ENCODE measurements around the gene TMEM9B. TPM values are rescaled to one million over a fixed set of nuclear protein-coding genes. Genes with fewer than 3 reads are reported as not detected.

The TMEM9B gene
- total and polyA plus RNA-seq, 9 of the 15 experiments (the other 6 are each of a cell fraction or from before 2014, with no cell fraction given): 7.7 to 20.0 (median 14.0) TPM

- TF ChIP-seq, protein P1, sequence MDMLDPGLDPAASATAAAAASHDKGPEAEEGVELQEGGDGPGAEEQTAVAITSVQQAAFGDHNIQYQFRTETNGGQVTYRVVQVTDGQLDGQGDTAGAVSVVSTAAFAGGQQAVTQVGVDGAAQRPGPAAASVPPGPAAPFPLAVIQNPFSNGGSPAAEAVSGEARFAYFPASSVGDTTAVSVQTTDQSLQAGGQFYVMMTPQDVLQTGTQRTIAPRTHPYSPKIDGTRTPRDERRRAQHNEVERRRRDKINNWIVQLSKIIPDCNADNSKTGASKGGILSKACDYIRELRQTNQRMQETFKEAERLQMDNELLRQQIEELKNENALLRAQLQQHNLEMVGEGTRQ (CRISPR knock-in tag; IDR thresholded peaks at IDR 0.05): no peak
- TF ChIP-seq CTBP1 (IDR thresholded peaks at IDR 0.05; ENCODE audit: borderline replicate concordance): peak; percentile 92
- TF ChIP-seq ZNF280A (IDR thresholded peaks at IDR 0.05; ENCODE audit: low read depth, partially characterized antibody): no peak
- no peak for TF ChIP-seq RBM17 (IDR thresholded peaks at IDR 0.05; ENCODE audit: borderline replicate concordance, low read depth, low read length)
- TF ChIP-seq SMARCB1 (IDR thresholded peaks at IDR 0.05; ENCODE audit: insufficient read length, low read depth): peak; percentile 95
- TF ChIP-seq RFX7 (CRISPR knock-in tag; IDR thresholded peaks at IDR 0.05): no peak
- peak; percentile 98 for TF ChIP-seq SMARCE1 (IDR thresholded peaks at IDR 0.05)
- TF ChIP-seq MIER1 (IDR thresholded peaks at IDR 0.05; ENCODE audit: low read depth): no peak
- TF ChIP-seq, protein P2, sequence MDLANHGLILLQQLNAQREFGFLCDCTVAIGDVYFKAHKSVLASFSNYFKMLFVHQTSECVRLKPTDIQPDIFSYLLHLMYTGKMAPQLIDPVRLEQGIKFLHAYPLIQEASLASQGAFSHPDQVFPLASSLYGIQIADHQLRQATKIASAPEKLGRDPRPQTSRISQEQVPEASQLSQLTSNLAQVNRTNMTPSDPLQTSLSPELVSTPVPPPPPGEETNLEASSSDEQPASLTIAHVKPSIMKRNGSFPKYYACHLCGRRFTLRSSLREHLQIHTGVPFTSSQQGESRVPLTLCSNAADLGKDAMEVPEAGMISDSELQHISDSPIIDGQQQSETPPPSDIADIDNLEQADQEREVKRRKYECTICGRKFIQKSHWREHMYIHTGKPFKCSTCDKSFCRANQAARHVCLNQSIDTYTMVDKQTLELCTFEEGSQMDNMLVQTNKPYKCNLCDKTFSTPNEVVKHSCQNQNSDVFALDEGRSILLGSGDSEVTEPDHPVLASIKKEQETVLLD (IDR thresholded peaks at IDR 0.05): peak; percentile 47; the same call in 1 of the 2 replicates
- TF ChIP-seq ZNF224 (CRISPR knock-in tag; IDR thresholded peaks at IDR 0.05): no peak
- TF ChIP-seq TCF3 (CRISPR knock-in tag; IDR thresholded peaks at IDR 0.05): peak; percentile 96
- TF ChIP-seq C11orf30 (IDR thresholded peaks at IDR 0.05; ENCODE audit: low read depth): peak; percentile 64
- TF ChIP-seq NFE2 (IDR thresholded peaks at IDR 0.05; ENCODE audit: low read depth): peak; percentile 60
- TF ChIP-seq FOSL1 (tag; conservative IDR thresholded peaks at IDR 0.05): peak; percentile 96
- no peak for TF ChIP-seq NCOA1 (IDR thresholded peaks at IDR 0.05; ENCODE audit: low read depth)
- no peak for TF ChIP-seq KDM4B (IDR thresholded peaks at IDR 0.05; ENCODE audit: borderline replicate concordance in 2 of 2, low read depth in 1 of 2)
- peak; percentile 43 to 58 for TF ChIP-seq NRF1 (conservative IDR thresholded peaks at IDR 0.05 in 1 of 2, IDR thresholded peaks at IDR 0.05 in 1 of 2)
- TF ChIP-seq POLR2AphosphoS5 (IDR thresholded peaks at IDR 0.05; ENCODE audit: control insufficient read depth, insufficient read depth, low read depth, low read length): peak; percentile 80; the same call in 1 of the 2 replicates
- TF ChIP-seq IRF1 (CRISPR knock-in tag; IDR thresholded peaks at IDR 0.05; ENCODE audit: borderline replicate concordance): no peak
- TF ChIP-seq NR4A1 (CRISPR knock-in tag; IDR thresholded peaks at IDR 0.05): no peak
- no peak for TF ChIP-seq NR4A1 (tag; IDR thresholded peaks at IDR 0.05)
- TF ChIP-seq ZNF586 (CRISPR knock-in tag; conservative IDR thresholded peaks at IDR 0.05): no peak
- no peak for TF ChIP-seq HCFC1 (IDR thresholded peaks at IDR 0.05; ENCODE audit: low read depth, low read length)
- no peak for TF ChIP-seq POLR3G (IDR thresholded peaks at IDR 0.05; ENCODE audit: extremely low read depth, insufficient read length, insufficient replicate concordance)
- TF ChIP-seq BHLHE40 (IDR thresholded peaks at IDR 0.05; ENCODE audit: low read length): peak; percentile 50
Measured at GRCh38 chr11:8988329-8989234, 24.3 kb upstream of the TMEM9B start (continued).

Data from K562 (cell line).